Measurements from ENCODE around the gene TOM1L1.

DNA sequence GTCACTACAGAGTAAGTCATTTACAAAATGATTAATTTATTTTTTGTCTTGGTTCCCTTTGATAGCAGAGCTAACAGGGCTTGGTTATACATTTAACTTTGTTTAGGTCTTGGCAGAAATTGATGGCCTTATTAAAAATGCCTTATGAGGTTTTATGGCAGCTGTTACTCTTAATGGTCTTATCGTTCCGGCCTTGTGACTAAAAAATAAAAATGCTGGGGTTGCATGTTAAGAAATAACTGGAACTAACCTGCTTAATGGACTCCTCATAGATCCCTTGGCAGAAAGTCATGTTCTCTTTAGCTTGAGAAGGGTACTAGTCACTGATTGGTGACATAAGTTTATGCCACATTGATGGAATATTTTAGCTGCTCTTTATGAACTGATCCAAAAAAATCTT lies 49.5 kb downstream of the TOM1L1 start:
- TF ChIP-seq CTCF (IDR thresholded peaks at IDR 0.05; ENCODE audit: insufficient read depth, low read length, poor library complexity, severe bottlenecking) = no peak
- no peak for TF ChIP-seq EZH2phosphoT487 (conservative IDR thresholded peaks at IDR 0.05; ENCODE audit: low read length)
